Mucosa of rectum (tissue), 2 donors: ENCODE data around the gene KRTDAP.

ENCODE experiments used
- H3K27ac ChIP-seq, 2 donors: one replicate each; pipeline ENCODE4 v1.7.0; 2013; ENCODE audit warnings: inconsistent platforms in 2 of 2, low read depth in 2 of 2, low read length in 2 of 2
- H3K27me3 ChIP-seq, 2 donors: one replicate each; pipeline ENCODE4 v1.7.0; 2013; ENCODE audit warnings: low read length in 2 of 2; ENCODE audit not compliant: control insufficient read depth in 2 of 2, insufficient read depth in 2 of 2
- H3K36me3 ChIP-seq, 2 donors: one replicate each; pipeline ENCODE4 v1.7.0; 2013; ENCODE audit warnings: low read length in 2 of 2; ENCODE audit not compliant: control insufficient read depth in 2 of 2, insufficient read depth in 2 of 2
- H3K4me1 ChIP-seq, 2 donors: one replicate each; pipeline ENCODE4 v1.7.0; 2013; ENCODE audit warnings: low read length in 2 of 2, mild to moderate bottlenecking in 1 of 2; ENCODE audit not compliant: control insufficient read depth in 2 of 2, insufficient read depth in 2 of 2
- H3K4me3 ChIP-seq, 2 donors: one replicate each; pipeline ENCODE4 v1.7.0; 2013; ENCODE audit warnings: low read length in 2 of 2
- H3K9ac ChIP-seq, 2 donors: one replicate each; pipeline ENCODE4 v1.7.0; 2013; ENCODE audit warnings: low read length in 2 of 2, low read depth in 1 of 2, mild to moderate bottlenecking in 1 of 2
- H3K9me3 ChIP-seq, 2 donors: one replicate each; pipeline ENCODE4 v1.7.0; 2013; ENCODE audit warnings: low read length in 2 of 2; ENCODE audit not compliant: control insufficient read depth in 2 of 2
- donor health status: healthy.
- donor health status: Normal muscosa, but diverticular disease.

Gene KRTDAP

GRCh38 chr19:35490364-35490763 lies at the start of gene KRTDAP:
Gene KRTDAP (minus strand): TSS chr19:35490464. CDS start chr19:35490442, 22 bp downstream.
- no peaks in the 10 kb centered on the region for H3K27me3 ChIP-seq
- H3K9ac ChIP-seq, result no peak within 1 kb of the TSS
- no peak within 1 kb of the TSS for H3K4me3 ChIP-seq
- no peaks in the 10 kb centered on the region for H3K36me3 ChIP-seq
- H3K27ac ChIP-seq, result no peak within 1 kb of the TSS
- peaks cover 0 to 3% of the 10 kb centered on the region in 2 donors for H3K4me1 ChIP-seq
- H3K9me3 ChIP-seq, result no peaks in the 10 kb centered on the region

GRCh38 chr19:35539850-35540249 lies 49.6 kb upstream of the KRTDAP start:
- Histone ChIP-seq H3K27ac (no peak overlapping the region), H3K9me3 (no peaks in the 10 kb centered on the region), H3K27me3 (no peaks in the 10 kb centered on the region), H3K4me3 (no peak overlapping the region), H3K4me1 (peaks cover 0 to 6% of the 10 kb centered on the region in 2 donors), H3K9ac (no peak overlapping the region), H3K36me3 (no peaks in the 10 kb centered on the region)

DNA sequence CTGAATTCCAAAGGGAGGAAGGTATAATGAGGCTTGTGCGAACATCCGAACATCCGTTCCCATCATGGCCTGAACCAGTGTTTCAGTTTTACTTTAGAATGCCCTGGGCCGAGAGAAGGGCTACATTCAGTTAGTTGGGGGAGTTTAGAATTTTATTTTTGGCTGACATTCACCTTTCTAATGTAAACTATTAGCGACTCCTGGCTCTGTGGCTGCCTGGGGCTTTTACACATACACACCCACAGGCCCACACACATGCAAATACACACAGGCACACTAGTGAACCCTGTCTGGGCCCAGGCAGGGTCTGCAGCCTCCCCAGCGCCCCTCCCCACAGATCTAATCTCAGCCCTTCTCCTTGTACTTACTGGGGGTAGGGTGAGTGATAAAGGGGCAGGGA lies 49.0 kb upstream of the KRTDAP start:
- Histone ChIP-seq H3K4me1 (peaks cover 0 to under 1% of the 10 kb centered on the region in 2 donors), H3K27ac (no peak overlapping the region), H3K4me3 (no peak overlapping the region), H3K9ac (no peak overlapping the region), H3K27me3 (no peaks in the 10 kb centered on the region), H3K9me3 (no peaks in the 10 kb centered on the region), H3K36me3 (no peaks in the 10 kb centered on the region)

GRCh38 chr19:35534803-35535480 lies 44.7 kb upstream of the KRTDAP start:
- Histone ChIP-seq H3K36me3 (no peaks in the 10 kb centered on the region), H3K9ac (no peak overlapping the region), H3K4me1 (no peaks in the 10 kb centered on the region), H3K9me3 (no peaks in the 10 kb centered on the region), H3K4me3 (no peak overlapping the region), H3K27ac (no peak overlapping the region), H3K27me3 (peaks cover 5 to 7% of the 10 kb centered on the region in 2 donors)

GRCh38 chr19:35533822-35534392 lies 43.6 kb upstream of the KRTDAP start:
- peaks cover 5 to 11% of the 10 kb centered on the region in 2 donors for H3K27me3 ChIP-seq

GRCh38 chr19:35533201-35533821 lies 43.0 kb upstream of the KRTDAP start, which contains the start of gene GAPDHS:
Gene GAPDHS (plus strand): TSS chr19:35533456. CDS start chr19:35533528, 72 bp downstream.
- Histone ChIP-seq H3K27ac (no peak within 1 kb of the TSS), H3K9me3 (no peaks in the 10 kb centered on the region), H3K36me3 (no peaks in the 10 kb centered on the region), H3K9ac (no peak within 1 kb of the TSS), H3K27me3 (peaks cover 5 to 15% of the 10 kb centered on the region in 2 donors), H3K4me1 (no peaks in the 10 kb centered on the region), H3K4me3 (no peak within 1 kb of the TSS)

More at GRCh38 chr19:35533822-35534392, 43.6 kb upstream of the KRTDAP start:
- no peaks in the 10 kb centered on the region for H3K36me3 ChIP-seq
- H3K4me1 ChIP-seq, result no peaks in the 10 kb centered on the region
- H3K4me3 ChIP-seq, result no peak overlapping the region
- no peak overlapping the region for H3K9ac ChIP-seq
- H3K27ac ChIP-seq, result no peak overlapping the region
- no peaks in the 10 kb centered on the region for H3K9me3 ChIP-seq

GRCh38 chr19:35531291-35531690 lies 41.0 kb upstream of the KRTDAP start:
- Histone ChIP-seq H3K4me1 (no peaks in the 10 kb centered on the region), H3K4me3 (no peak overlapping the region), H3K36me3 (no peaks in the 10 kb centered on the region), H3K9me3 (no peaks in the 10 kb centered on the region), H3K9ac (no peak overlapping the region), H3K27me3 (peaks cover 5 to 15% of the 10 kb centered on the region in 2 donors), H3K27ac (no peak overlapping the region)

- Histone ChIP-seq H3K9me3 (no peaks in the 10 kb centered on the region), H3K9ac (no peak overlapping the region), H3K36me3 (no peaks in the 10 kb centered on the region), H3K27me3 (peaks cover 5 to 15% of the 10 kb centered on the region in 2 donors), H3K4me3 (no peak overlapping the region), H3K4me1 (no peaks in the 10 kb centered on the region), H3K27ac (no peak overlapping the region)
These were observed 39.3 kb upstream of the KRTDAP start for GRCh38 chr19:35529241-35530218.

GRCh38 chr19:35528218-35529038 lies 38.2 kb upstream of the KRTDAP start, which contains the start of gene SBSN:
Gene SBSN (minus strand): TSS chr19:35528311. CDS start chr19:35528281, 30 bp downstream.
- H3K27me3 ChIP-seq, result peaks cover 2 to 13% of the 10 kb centered on the region in 2 donors
- no peak within 1 kb of the TSS for H3K4me3 ChIP-seq
- no peak within 1 kb of the TSS for H3K9ac ChIP-seq
- no peak within 1 kb of the TSS for H3K27ac ChIP-seq
- H3K9me3 ChIP-seq, result no peaks in the 10 kb centered on the region
- H3K4me1 ChIP-seq, result no peaks in the 10 kb centered on the region
- H3K36me3 ChIP-seq, result no peaks in the 10 kb centered on the region
